Cardiac fibroblast (primary cell): ENCODE data around the gene SYDE2.

Experiments used
- DNase-seq, 2 donors: peaks; one replicate each; pipeline versions ENCODE4 v3.0.0 to v3.0.0-alpha.2; 2010; ENCODE audit warnings: low read depth in 2 of 2
- H3K4me3 ChIP-seq, 2 donors: replicated peaks in 1 of 2; 1 replicate in 1 of 2; 2 replicates in 1 of 2; pipeline ENCODE4 v1.5.1; 2011; ENCODE audit warnings: low read depth in 2 of 2, low read length in 2 of 2, mild to moderate bottlenecking in 2 of 2, moderate library complexity in 1 of 2
- CTCF ChIP-seq: IDR thresholded peaks from one replicate; pipeline ENCODE4 v1.5.1; 2011; ENCODE audit warnings: low read depth, mild to moderate bottlenecking, low read length, inconsistent platforms

Gene SYDE2

GRCh38 chr1:85115933-85116332, 84.9 kb downstream of the SYDE2 start:
- no peak overlapping the region for H3K4me3 ChIP-seq
- DNase-seq = no peak
- TF ChIP-seq CTCF = no peak

- DNase-seq = no peak
- no peak overlapping the region for H3K4me3 ChIP-seq
- no peak for TF ChIP-seq CTCF
These were observed 89.1 kb downstream of the SYDE2 start for GRCh38 chr1:85111695-85112094.

DNA sequence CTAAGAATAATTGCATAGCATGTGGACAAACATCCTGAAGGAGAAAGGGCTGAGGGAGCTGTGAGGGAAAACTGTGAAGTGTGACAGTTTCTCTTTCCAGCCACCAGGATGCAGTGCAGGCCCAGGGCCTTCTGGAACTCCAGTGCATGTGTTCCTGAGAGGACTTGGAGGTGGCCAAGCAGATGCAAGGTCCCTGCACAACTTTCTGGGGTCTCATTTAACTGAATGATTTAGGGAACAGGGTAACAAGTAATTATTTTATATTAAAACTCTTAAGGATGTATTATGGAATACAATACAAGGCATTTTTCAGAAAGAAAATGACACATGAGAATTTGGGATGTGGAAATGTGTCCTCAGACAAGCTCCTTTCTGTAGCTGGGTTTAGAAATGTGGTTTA, 91.3 kb downstream of the SYDE2 start:
- peak; percentile 73 to 85 for DNase-seq
- peak; percentile 89 for TF ChIP-seq CTCF
- H3K4me3 ChIP-seq = no peak overlapping the region
